T-helper 22 cell (primary cell): Measurements from ENCODE around the gene CYB5R4.
"Not testable (repeated sequence)": the region's sequence is repeated elsewhere in the genome, so short reads cannot be mapped to it uniquely, and the experiment has no call there.

Experiments
- DNase-seq: peaks from one replicate; pipeline ENCODE4 v3.0.0-alpha.2; 2020; ENCODE audit warnings: low read depth

The CYB5R4 gene

GRCh38 chr6:83908813-83909212 is 49.3 kb downstream of the CYB5R4 start:
- no peak for DNase-seq

GRCh38 chr6:83911278-83911677 is 51.8 kb downstream of the CYB5R4 start:
- no peak for DNase-seq

GRCh38 chr6:83914953-83915352 is 55.5 kb downstream of the CYB5R4 start:
- no peak for DNase-seq

GRCh38 chr6:83917001-83917400 is 57.5 kb downstream of the CYB5R4 start:
- no peak for DNase-seq

GRCh38 chr6:83920017-83920416 is 60.5 kb downstream of the CYB5R4 start:
- DNase-seq: no peak

- DNase-seq: no peak
Observed at GRCh38 chr6:83921315-83921714, 61.8 kb downstream of the CYB5R4 start.

GRCh38 chr6:83927470-83927869 is 68.0 kb downstream of the CYB5R4 start:
- no peak for DNase-seq

GRCh38 chr6:83928286-83928685 is 68.8 kb downstream of the CYB5R4 start:
- no peak for DNase-seq

GRCh38 chr6:83946201-83946833 is 86.8 kb downstream of the CYB5R4 start:
- not testable (repeated sequence) for DNase-seq

GRCh38 chr6:83947983-83948382 is 88.5 kb downstream of the CYB5R4 start:
- not testable (repeated sequence) for DNase-seq

- DNase-seq: no peak
Observed at GRCh38 chr6:83948851-83949250, 89.4 kb downstream of the CYB5R4 start.

GRCh38 chr6:83951423-83951822 is 91.9 kb downstream of the CYB5R4 start:
- not testable (repeated sequence) for DNase-seq

- no peak for DNase-seq
Observed at GRCh38 chr6:83952830-83953229, 93.3 kb downstream of the CYB5R4 start.

GRCh38 chr6:83954371-83954770 is 94.9 kb downstream of the CYB5R4 start:
- no peak for DNase-seq

- no peak for DNase-seq
Observed at GRCh38 chr6:83958241-83958685, 98.8 kb downstream of the CYB5R4 start.

GRCh38 chr6:83960664-83961063 is 101.2 kb downstream of the CYB5R4 start:
- no peak for DNase-seq

- DNase-seq: no peak
Observed at GRCh38 chr6:83962582-83962981, 103.1 kb downstream of the CYB5R4 start.

- DNase-seq: no peak
Observed at GRCh38 chr6:83966539-83966938, 107.0 kb downstream of the CYB5R4 start.

GRCh38 chr6:83970582-83970981 is 111.1 kb downstream of the CYB5R4 start:
- DNase-seq: no peak

- no peak for DNase-seq
Observed at GRCh38 chr6:83974409-83975050, 115.0 kb downstream of the CYB5R4 start.

GRCh38 chr6:83976037-83976755 is 116.7 kb downstream of the CYB5R4 start:
- no peak for DNase-seq

- DNase-seq: no peak
Observed at GRCh38 chr6:83976871-83977270, 117.4 kb downstream of the CYB5R4 start.

GRCh38 chr6:83978324-83978734 is 118.8 kb downstream of the CYB5R4 start:
- DNase-seq: no peak
